HAP-1 (cell line): Measurements from ENCODE around the gene REP15.
A peak's percentile ranks its signal among the peaks of the same experiment; 100 is the strongest.
"Not testable (repeated sequence)": the region's sequence is repeated elsewhere in the genome, so short reads cannot be mapped to it uniquely, and the experiment has no call there.

Source experiments
- DNase-seq, 2 experiments: peaks; one replicate each; pipeline ENCODE4 v3.0.0-alpha.2; 2016 to 2020; ENCODE audit warnings: low spot score in 2 of 2
- H3K27me3 ChIP-seq: fragments of 250-450 bp; sonication (Bioruptor Pico); 2 replicates; pipeline ENCODE4 v1.5.1; 2020; ENCODE audit warnings: low read depth, mild to moderate bottlenecking, moderate library complexity
- H3K36me3 ChIP-seq: fragments of 250-450 bp; sonication (Bioruptor Pico); replicated peaks from 2 replicates; pipeline ENCODE4 v1.5.1; 2020; ENCODE audit warnings: mild to moderate bottlenecking
- H3K4me1 ChIP-seq: fragments of 250-450 bp; sonication (Bioruptor Pico); 2 replicates; pipeline ENCODE4 v1.5.1; 2020; ENCODE audit warnings: mild to moderate bottlenecking
- H3K4me3 ChIP-seq: fragments of 250-450 bp; sonication (Bioruptor Pico); 2 replicates; pipeline ENCODE4 v1.5.1; 2020; ENCODE audit warnings: mild to moderate bottlenecking, moderate library complexity
- H3K9me3 ChIP-seq: fragments of 250-450 bp; sonication (Bioruptor Pico); 2 replicates; pipeline ENCODE4 v1.5.1; 2020; ENCODE audit warnings: mild to moderate bottlenecking, moderate library complexity
- in situ Hi-C: fragments of 300-500 bp; cut with MboI; formaldehyde crosslinking; loops from 3 replicates; pipeline ENCODE4 v1.14.3; 2020; ENCODE audit warnings: low sequenced_read_pairs, inconsistent platforms, mixed read lengths

Gene REP15

GRCh38 chr12:27710592-27711316 lies 14.5 kb downstream of the REP15 start, which contains the start of gene MRPS35:
MRPS35 (plus strand) TSS chr12:27710832; CDS start chr12:27710844, 12 bp downstream.
- in situ Hi-C loops = no loop called here
- no peaks in the 10 kb centered on the region for H3K9me3 ChIP-seq
- DNase-seq = peak; percentile 79 to 92
- H3K36me3 ChIP-seq = peaks cover 5% of the 10 kb centered on the region; the same call in 1 of the 2 replicates
- H3K4me1 ChIP-seq = peaks cover 8% of the 10 kb centered on the region
- no peaks in the 10 kb centered on the region for H3K27me3 ChIP-seq
- peak within 1 kb of the TSS; percentile 85 for H3K4me3 ChIP-seq

DNA sequence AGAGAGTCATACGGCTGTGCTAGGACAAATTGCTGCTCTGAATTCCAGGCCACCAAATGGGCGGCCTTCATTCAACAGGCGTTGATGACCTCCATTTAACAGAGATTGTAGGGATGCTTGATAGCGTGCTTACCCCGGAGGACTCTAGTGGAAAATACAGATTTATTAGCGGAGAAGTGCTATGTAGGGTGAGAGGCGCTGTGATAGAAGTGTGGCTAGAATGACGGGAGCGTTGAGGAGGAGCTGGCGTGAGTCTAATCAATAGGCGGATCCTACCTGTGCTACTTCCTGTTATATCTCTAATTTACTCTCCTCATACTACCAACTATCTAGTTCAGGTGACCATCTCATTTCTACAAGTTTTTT lies 15.1 kb downstream of the REP15 start:
- DNase-seq = peak; percentile 36 to 42
- in situ Hi-C loops = no loop called here
- peak overlapping the region; percentile 85 for H3K4me3 ChIP-seq
- H3K27me3 ChIP-seq = no peaks in the 10 kb centered on the region
- H3K4me1 ChIP-seq = peaks cover 8% of the 10 kb centered on the region
- H3K9me3 ChIP-seq = no peaks in the 10 kb centered on the region
- H3K36me3 ChIP-seq = peaks cover 11% of the 10 kb centered on the region

DNA sequence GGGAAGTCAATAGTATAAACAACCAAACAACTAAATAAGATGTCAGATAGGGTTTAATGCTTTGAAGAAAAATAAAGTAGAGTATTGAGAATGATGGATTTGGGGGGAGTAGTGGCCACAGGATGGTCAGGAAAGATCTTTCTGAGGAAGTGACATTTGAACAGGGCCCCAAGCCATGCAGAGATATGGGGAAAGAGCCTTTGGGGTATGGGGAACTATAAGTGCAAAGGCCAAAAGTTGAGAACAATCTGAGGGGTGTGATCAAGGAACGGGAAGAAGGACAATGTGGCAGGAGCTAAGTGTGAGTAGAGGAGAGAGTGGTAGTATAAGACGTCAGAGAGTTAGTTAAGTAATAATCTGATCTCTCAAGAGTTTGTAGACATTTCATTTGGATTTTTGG lies 15.7 kb downstream of the REP15 start:
- DNase-seq = no peak

DNA sequence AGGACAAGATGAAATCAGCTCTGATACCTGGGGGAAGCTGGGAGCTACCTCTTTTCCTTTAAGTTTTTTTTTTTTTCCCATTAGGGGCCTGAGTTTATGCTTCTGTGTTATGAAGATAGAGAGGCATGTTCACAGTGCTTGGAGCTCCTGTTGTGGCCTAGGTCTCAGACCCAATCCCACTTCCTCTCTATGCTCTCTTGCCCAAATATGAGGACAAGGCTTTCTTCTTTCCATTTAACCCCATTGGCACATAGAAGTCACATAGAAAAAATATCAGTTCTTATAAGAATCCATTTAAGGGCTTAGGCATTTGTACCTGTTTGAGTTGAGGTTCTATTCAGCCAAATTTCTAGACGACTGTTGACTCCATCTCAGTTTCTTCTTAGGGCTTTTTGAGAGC lies 27.0 kb downstream of the REP15 start:
- Histone ChIP-seq H3K4me3 (no peak overlapping the region), H3K27me3 (no peaks in the 10 kb centered on the region), H3K4me1 (no peaks in the 10 kb centered on the region), H3K9me3 (no peaks in the 10 kb centered on the region), H3K36me3 (peaks cover 33% of the 10 kb centered on the region)
- in situ Hi-C loops = no loop called here
- no peak for DNase-seq

More for the DNA sequence above, 15.7 kb downstream of the REP15 start:
- H3K4me3 ChIP-seq = no peak overlapping the region
- no peaks in the 10 kb centered on the region for H3K27me3 ChIP-seq
- in situ Hi-C loops = no loop called here
- H3K4me1 ChIP-seq = peaks cover 8% of the 10 kb centered on the region
- H3K36me3 ChIP-seq = peaks cover 15% of the 10 kb centered on the region
- H3K9me3 ChIP-seq = no peaks in the 10 kb centered on the region

GRCh38 chr12:27730097-27730588 lies 33.9 kb downstream of the REP15 start:
- Histone ChIP-seq H3K4me3 (no peak overlapping the region), H3K27me3 (no peaks in the 10 kb centered on the region), H3K9me3 (no peaks in the 10 kb centered on the region), H3K36me3 (peaks cover 20% of the 10 kb centered on the region), H3K4me1 (0 out of 2 replicates have a peak, but pooled peaks cover 3% of the 10 kb centered on the region)
- DNase-seq = no peak
- in situ Hi-C loops = loop anchor here (10.0 kb wide), 1 partner anchor 215 kb away; no protein-coding TSS in a partner anchor

DNA sequence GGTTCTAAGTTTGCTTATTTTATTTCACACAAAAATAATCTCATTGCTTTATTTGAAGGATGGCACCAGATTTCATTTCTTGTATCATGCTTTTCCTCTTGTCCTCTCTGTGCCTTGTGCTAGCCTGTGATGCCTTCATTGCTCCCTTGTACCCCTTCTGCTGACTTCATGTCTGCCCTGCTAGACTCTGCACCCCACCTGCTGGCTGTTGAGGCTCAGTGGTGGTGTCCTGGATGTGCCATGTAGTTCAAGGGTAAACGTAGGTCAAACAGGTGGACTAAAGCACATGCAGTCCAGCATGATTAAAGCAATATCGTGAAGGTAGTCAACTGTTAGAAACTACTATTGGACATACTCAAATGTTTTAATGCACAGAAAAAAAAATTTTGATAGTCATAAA lies 36.0 kb downstream of the REP15 start:
- DNase-seq = no peak
- peaks cover 20% of the 10 kb centered on the region for H3K36me3 ChIP-seq
- in situ Hi-C loops = loop anchor here (10.0 kb wide), 1 partner anchor 213 kb away; no protein-coding TSS in a partner anchor

DNA sequence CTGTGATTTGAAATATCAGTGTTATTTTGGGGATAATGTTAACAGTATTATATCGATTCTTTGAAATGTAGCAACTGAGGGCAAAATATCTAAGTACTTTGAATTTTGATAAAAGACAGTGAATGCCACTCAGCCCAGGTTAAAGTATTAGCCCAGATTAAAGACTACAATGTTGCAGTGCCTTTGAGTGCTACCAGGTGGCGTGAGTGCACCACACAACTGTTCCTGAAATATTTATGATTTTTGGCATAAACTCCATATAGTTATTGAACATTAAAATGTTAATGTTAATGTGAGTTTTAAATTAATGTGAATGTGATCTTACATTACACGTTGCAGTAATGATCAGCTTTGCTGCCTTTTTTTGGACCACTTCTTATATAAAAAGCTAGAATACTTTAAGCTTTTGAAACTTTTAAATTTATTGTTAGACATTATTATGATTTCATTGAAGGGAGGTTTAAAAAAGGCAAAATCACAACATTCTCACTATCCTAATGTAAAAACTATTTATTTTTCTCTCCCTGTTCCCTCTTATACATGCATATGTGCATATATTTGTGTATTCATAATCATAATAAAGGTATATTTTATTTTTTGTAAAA lies 36.9 kb downstream of the REP15 start:
- 0 out of 2 replicates have a peak, but pooled peaks cover 3% of the 10 kb centered on the region for H3K4me1 ChIP-seq
- H3K27me3 ChIP-seq = no peaks in the 10 kb centered on the region
- H3K9me3 ChIP-seq = no peaks in the 10 kb centered on the region
- in situ Hi-C loops = loop anchor here (10.0 kb wide), 1 partner anchor 212 kb away; no protein-coding TSS in a partner anchor
- H3K36me3 ChIP-seq = peaks cover 24% of the 10 kb centered on the region
- no peak overlapping the region for H3K4me3 ChIP-seq
- peak; percentile 38 to 41 for DNase-seq

More for the DNA sequence above, 36.0 kb downstream of the REP15 start:
- H3K9me3 ChIP-seq = no peaks in the 10 kb centered on the region
- no peak overlapping the region for H3K4me3 ChIP-seq
- no peaks in the 10 kb centered on the region for H3K27me3 ChIP-seq
- H3K4me1 ChIP-seq = 0 out of 2 replicates have a peak, but pooled peaks cover 3% of the 10 kb centered on the region

- H3K36me3 ChIP-seq = peaks cover 29% of the 10 kb centered on the region
- H3K9me3 ChIP-seq = no peaks in the 10 kb centered on the region
- no peaks in the 10 kb centered on the region for H3K27me3 ChIP-seq
- H3K4me1 ChIP-seq = no peaks in the 10 kb centered on the region
- in situ Hi-C loops = loop anchor here (10.0 kb wide), 1 partner anchor 211 kb away; no protein-coding TSS in a partner anchor
- no peak for DNase-seq
- no peak overlapping the region for H3K4me3 ChIP-seq
Observed at GRCh38 chr12:27733791-27734190, 37.5 kb downstream of the REP15 start.

GRCh38 chr12:27734321-27734720 lies 38.1 kb downstream of the REP15 start:
- in situ Hi-C loops = loop anchor here (10.0 kb wide), 1 partner anchor 210 kb away; no protein-coding TSS in a partner anchor
- not testable (repeated sequence) for H3K9me3 ChIP-seq, H3K4me1 ChIP-seq, DNase-seq, H3K27me3 ChIP-seq, H3K4me3 ChIP-seq
- H3K36me3 ChIP-seq = peaks cover 29% of the 10 kb centered on the region

DNA sequence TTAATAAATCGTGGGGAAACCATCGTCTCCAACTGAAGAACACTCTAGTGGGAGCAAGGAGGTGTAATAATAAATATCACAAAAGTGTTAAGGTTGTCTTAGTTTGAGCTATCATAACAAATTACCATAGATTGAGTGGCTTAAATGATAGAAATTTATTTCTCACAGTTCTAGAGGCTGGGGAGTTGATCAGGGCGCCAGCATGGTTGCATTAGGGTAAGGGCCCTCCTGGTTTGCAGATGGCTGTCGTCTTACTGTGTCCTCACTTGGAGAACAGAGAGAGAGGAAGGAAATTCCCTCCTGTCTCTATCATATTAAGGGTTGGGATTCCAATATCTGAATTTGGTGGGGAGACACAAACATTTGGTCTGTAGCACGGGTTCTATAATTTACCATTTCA lies 47.4 kb downstream of the REP15 start:
- no peaks in the 10 kb centered on the region; the same call in 1 of the 2 replicates for H3K4me1 ChIP-seq
- no peaks in the 10 kb centered on the region for H3K27me3 ChIP-seq
- in situ Hi-C loops = no loop called here
- DNase-seq = no peak
- H3K36me3 ChIP-seq = peaks cover under 1% of the 10 kb centered on the region
- H3K4me3 ChIP-seq = no peak overlapping the region
- H3K9me3 ChIP-seq = no peaks in the 10 kb centered on the region

DNA sequence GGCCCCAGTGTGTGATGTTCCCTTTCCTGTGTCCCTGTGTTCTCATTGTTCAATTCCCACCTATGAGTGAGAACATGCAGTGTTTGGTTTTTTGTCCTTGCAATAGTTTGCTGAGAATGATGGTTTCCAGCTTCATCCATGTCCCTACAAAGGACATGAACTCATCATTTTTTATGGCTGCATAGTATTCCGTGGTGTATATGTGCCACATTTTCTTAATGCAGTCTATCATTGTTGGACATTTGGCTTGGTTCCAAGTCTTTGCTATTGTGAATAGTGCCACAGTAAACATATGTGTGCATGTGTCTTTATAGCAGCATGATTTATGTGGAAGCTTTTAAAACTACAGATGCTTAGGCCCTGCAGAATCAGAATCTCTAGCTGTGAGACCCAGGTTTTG lies 49.5 kb downstream of the REP15 start:
- in situ Hi-C loops, H3K9me3 ChIP-seq, H3K27me3 ChIP-seq, H3K4me1 ChIP-seq, H3K4me3 ChIP-seq, H3K36me3 ChIP-seq, DNase-seq: not testable (repeated sequence)
